Spinal cord (tissue), 10 donors: Measurements from ENCODE around the gene NPM3. TPM values are rescaled to one million over a fixed set of nuclear protein-coding genes. Genes with fewer than 3 reads are reported as not detected.

Experiments used
- DNase-seq, 6 donors: peaks; one replicate each; pipeline versions ENCODE4 v3.0.0 to v3.0.0-alpha.2; 2013 to 2015; ENCODE audit warnings: low spot score in 6 of 6, low read depth in 4 of 6
- H3K27ac ChIP-seq: one replicate; pipeline ENCODE4 v1.5.1; 2013; ENCODE audit warnings: low read depth, low read length, control low read depth
- H3K27me3 ChIP-seq: one replicate; pipeline ENCODE4 v1.6.1; 2013; ENCODE audit warnings: low read length; ENCODE audit not compliant: control insufficient read depth, insufficient read depth
- H3K36me3 ChIP-seq: one replicate; pipeline ENCODE4 v1.6.1; 2013; ENCODE audit warnings: low read length; ENCODE audit not compliant: control insufficient read depth, insufficient read depth
- H3K4me1 ChIP-seq: one replicate; pipeline ENCODE4 v1.6.1; 2013; ENCODE audit warnings: low read length; ENCODE audit not compliant: control insufficient read depth, insufficient read depth
- H3K4me3 ChIP-seq: one replicate; pipeline ENCODE4 v1.5.1; 2013; ENCODE audit warnings: low read depth, low read length, control low read depth
- H3K9me3 ChIP-seq: one replicate; pipeline ENCODE4 v1.6.1; 2013; ENCODE audit warnings: low read length; ENCODE audit not compliant: control insufficient read depth, insufficient read depth
- WGBS: methylation state at CpG from one replicate; pipeline ENCODE4 v1.1.5; 2013; ENCODE audit warnings: missing lambda C conversion rate; ENCODE audit not compliant: insufficient coverage; 5-methylcytosine and 5-hydroxymethylcytosine counted together
- polyA plus RNA-seq, 2 donors: library from polyadenylated mRNA; unstranded; fragments of 120-200 nt; gene quantifications; one replicate each; pipeline ENCODE4 v1.2.1, GENCODE V29; 2013; ENCODE audit not compliant: insufficient read length in 2 of 2
- total RNA-seq, 2 donors: library from RNA; depleted of rRNA in 1 of 2; stranded (reverse); fragments of 120-200 nt in 1 of 2; fragments of >200 nt in 1 of 2; gene quantifications; one replicate each; pipeline versions ENCODE4 v1.2.3 to v1.2.4, GENCODE V29; 2013 to 2014
- donor health status: healthy.

The NPM3 gene
- total and polyA plus RNA-seq, 4 donors, result 20.0 to 40.6 (median 39.0) TPM

DNA sequence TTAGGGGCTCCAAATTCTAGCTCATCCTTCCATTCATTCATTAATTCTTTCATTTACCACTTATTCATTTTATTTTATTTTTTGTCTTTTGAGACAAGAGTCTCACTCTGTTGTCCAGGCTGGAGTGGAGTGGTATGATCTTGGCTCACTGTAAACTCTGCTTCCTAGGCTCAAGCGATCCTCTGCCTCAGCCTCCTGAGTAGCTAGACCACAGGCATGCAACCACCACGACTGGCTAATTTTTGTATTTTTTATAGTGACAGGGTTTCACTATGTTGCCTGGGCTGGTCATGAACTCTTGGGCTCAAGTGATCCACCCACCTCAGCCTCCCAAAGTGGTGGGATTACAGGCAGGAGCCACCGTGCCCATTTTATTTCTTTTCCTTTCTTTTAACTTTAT, 39.0 kb downstream of the NPM3 start:
- H3K4me1 ChIP-seq, result peaks cover 9% of the 10 kb centered on the region
- no peaks in the 10 kb centered on the region for H3K36me3 ChIP-seq
- peaks cover 4% of the 10 kb centered on the region for H3K27me3 ChIP-seq
- no peaks in the 10 kb centered on the region for H3K9me3 ChIP-seq
- no peak overlapping the region for H3K4me3 ChIP-seq
- no CpG with 5 or more reads among the region's 3 CpGs for WGBS
- H3K27ac ChIP-seq, result no peak overlapping the region
- DNase-seq, result no peak

- no CpG with 5 or more reads among the region's 2 CpGs for WGBS
- Histone ChIP-seq H3K27ac (no peak overlapping the region), H3K4me1 (no peaks in the 10 kb centered on the region), H3K4me3 (no peak overlapping the region), H3K27me3 (peaks cover 4% of the 10 kb centered on the region), H3K36me3 (no peaks in the 10 kb centered on the region), H3K9me3 (no peaks in the 10 kb centered on the region)
- no peak for DNase-seq
Observed at GRCh38 chr10:101741938-101742337, 41.3 kb downstream of the NPM3 start.

DNA sequence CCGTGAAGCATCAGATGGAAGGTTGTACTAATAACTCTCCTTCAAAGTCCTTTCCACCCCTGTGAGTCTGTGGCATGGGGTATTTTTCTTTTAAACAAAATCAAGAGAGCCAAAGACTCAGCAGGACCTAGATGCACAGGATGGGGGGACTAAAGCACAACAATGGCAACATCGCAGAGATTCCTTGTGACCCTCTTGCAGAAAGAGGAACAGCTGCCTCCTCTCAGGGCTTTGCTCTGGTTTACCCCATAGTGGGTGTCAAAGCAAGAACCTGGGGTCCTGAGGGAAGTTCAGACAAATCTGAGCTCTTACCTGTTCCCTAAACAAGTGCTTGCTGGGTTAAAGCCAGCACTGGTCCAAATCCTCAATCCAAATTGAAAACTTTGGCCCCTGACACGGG, 46.6 kb downstream of the NPM3 start:
- Histone ChIP-seq H3K27ac (no peak overlapping the region), H3K27me3 (peaks cover 3% of the 10 kb centered on the region)

DNA sequence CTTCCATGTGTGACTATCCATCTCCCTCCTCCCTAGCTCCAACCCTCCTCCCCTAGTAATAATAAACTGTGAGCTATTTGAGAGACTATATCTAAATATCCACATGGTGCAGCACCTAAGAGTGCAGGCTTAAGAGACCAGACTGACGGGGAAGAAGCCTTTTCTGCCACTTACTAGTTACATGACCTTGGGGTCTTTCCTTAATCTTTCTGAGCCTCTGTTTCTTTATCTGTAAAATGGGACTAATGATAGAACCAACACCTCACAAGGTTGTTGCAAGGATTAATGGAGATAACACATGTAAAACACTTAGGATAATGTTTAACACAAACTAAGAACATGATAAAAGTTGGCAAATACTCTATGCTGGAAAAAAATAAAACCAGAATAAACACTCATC, 51.1 kb downstream of the NPM3 start:
- Histone ChIP-seq H3K4me1 (no peaks in the 10 kb centered on the region), H3K27me3 (peaks cover 3% of the 10 kb centered on the region), H3K9me3 (no peaks in the 10 kb centered on the region), H3K36me3 (no peaks in the 10 kb centered on the region), H3K4me3 (no peak overlapping the region), H3K27ac (no peak overlapping the region)
- WGBS, result no CpG with 5 or more reads among the region's 1 CpG
- DNase-seq, result no peak

More for the DNA sequence above, 46.6 kb downstream of the NPM3 start:
- Histone ChIP-seq H3K9me3 (no peaks in the 10 kb centered on the region), H3K4me3 (no peak overlapping the region), H3K36me3 (no peaks in the 10 kb centered on the region), H3K4me1 (no peaks in the 10 kb centered on the region)
- DNase-seq, result no peak
- 17% methylated on average over 1 of the region's 3 CpGs for WGBS

Other genes with a start within 250 kb of the NPM3 start
- 10 to 100 TPM in 1 of 2 donors, 1 to 10 TPM in 1; 6.7 to 14.7 TPM for gene POLL, start 195.2 kb downstream of the NPM3 start, total RNA-seq
- gene POLL, start 195.2 kb downstream of the NPM3 start, polyA plus RNA-seq, result 10 to 100 TPM; 26.6 to 35.6 TPM
- gene DPCD, start 195.1 kb downstream of the NPM3 start, total RNA-seq, result 10 to 100 TPM; 21.1 to 57.2 TPM
- 10 to 100 TPM; 38.0 to 46.5 TPM for gene DPCD, start 195.1 kb downstream of the NPM3 start, polyA plus RNA-seq
- 10 to 100 TPM; 40.1 to 47.3 TPM for gene FBXW4, start 88.3 kb downstream of the NPM3 start, total RNA-seq
- 10 to 100 TPM; 43.8 to 49.1 TPM for gene FBXW4, start 88.3 kb downstream of the NPM3 start, polyA plus RNA-seq
- under 1 TPM; 0.69 to 0.72 TPM for gene FGF8, start 7.3 kb downstream of the NPM3 start, total RNA-seq
- gene FGF8, start 7.3 kb downstream of the NPM3 start, polyA plus RNA-seq, result 1 to 10 TPM; 1.7 to 2.2 TPM
- 100 to 1,000 TPM; 173 to 267 TPM for gene OGA, start 35.0 kb upstream of the NPM3 start, total RNA-seq
- gene OGA, start 35.0 kb upstream of the NPM3 start, polyA plus RNA-seq, result 100 to 1,000 TPM; 173 to 218 TPM
- 10 to 100 TPM; 11.0 to 14.4 TPM for gene KCNIP2, start 60.4 kb upstream of the NPM3 start, total RNA-seq
- gene KCNIP2, start 60.4 kb upstream of the NPM3 start, polyA plus RNA-seq, result 10 to 100 TPM; 51.9 to 58.5 TPM